GM10847 (cell line): ENCODE measurements around the gene PPP3CA.

Experiments used
- POLR2A ChIP-seq: IDR thresholded peaks from 2 replicates; pipeline ENCODE4 v1.6.1; 2011; ENCODE audit not compliant: insufficient read length; ENCODE audit errors: extremely low read depth

PPP3CA gene

DNA sequence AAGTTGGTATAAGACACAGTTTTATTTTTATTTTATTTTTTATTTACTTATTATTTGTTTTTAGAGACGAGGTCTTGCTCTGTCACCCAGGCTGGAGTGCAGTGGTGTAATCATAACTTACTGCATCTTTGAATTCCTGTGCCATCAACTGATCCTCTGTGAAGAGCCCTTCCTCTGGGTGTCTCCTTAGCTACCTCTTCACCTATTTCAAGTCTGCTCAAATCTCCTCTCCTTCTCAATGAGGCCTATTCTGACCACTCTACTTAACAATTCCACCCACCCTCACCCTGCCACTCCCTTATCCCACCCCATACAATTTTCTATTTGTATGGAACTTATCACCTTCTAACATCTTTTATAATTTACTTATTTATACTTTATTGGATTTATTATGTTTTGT, 183.4 kb downstream of the PPP3CA start:
- no peak for TF ChIP-seq POLR2A

DNA sequence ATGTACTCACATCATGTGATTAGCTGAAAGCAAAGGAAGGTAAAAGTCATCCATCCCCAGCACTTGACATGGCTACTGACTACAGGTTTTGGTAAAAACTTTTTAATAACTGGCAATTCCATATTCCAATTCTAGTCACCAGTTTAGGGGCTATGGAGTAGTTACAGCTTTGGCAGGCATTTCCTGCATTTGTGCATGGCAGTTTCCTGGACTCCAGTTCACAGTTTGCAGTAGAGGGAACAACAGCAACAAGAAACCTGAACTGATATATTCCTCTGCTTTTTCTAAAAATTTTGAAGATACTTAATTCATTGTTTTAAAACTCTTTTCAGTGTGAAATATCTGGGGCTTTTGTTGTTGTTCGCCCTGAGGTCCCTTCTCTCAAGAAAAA, 184.3 kb downstream of the PPP3CA start:
- no peak for TF ChIP-seq POLR2A

DNA sequence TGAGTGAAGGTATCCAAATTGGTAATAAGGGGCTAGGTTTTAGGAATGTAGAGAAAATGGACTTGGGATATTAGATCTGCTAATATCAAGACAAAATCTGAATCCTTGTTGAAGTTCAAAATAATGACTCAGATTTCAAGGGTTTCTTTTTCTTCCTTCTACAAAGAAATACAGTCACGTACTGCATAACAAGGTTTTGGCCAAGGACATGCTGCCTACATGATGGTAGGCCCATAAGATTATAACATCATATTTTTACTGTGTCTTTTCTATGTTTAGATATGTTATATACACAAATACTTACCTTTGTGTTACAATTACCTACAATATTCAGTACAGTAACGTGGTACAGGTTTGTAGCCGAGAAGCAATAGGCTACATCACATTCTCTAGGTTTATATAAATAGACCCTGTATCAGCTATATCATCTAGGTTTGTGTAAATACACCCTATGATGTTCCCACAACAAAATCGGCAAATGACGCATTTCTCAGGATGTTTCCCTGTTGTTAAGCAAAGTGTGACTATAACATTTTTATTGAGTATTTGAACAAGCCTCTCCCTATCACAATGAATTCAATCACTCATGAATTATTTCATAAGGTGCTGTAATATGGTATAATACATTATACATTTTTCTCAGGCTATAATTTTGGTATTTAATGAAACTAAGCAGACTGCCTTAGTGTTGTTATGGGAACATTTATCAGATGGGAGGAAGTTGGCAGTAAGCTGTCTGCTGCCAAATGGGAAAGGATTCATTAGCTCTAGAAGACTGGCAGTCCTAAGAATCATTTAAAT, 186.3 kb downstream of the PPP3CA start:
- TF ChIP-seq POLR2A, result no peak

DNA sequence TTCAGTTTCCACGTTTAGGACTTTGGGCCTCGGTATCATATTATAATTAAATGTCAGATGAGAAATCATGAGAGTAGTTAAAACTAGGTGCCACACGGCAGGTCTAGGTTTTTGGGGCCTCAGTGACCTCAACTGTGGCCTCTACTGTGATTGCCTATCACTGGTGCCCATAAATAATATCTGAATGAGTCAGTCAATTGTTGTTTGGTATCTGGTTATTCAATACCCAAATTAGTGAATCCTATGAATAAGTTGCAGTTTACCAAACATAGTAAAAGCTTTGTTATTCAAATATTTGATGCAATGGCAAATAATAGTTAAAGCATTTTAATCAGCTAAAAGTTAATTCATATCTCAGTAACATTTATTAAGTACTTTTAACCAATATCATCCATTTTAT, 188.8 kb downstream of the PPP3CA start:
- no peak for TF ChIP-seq POLR2A

DNA sequence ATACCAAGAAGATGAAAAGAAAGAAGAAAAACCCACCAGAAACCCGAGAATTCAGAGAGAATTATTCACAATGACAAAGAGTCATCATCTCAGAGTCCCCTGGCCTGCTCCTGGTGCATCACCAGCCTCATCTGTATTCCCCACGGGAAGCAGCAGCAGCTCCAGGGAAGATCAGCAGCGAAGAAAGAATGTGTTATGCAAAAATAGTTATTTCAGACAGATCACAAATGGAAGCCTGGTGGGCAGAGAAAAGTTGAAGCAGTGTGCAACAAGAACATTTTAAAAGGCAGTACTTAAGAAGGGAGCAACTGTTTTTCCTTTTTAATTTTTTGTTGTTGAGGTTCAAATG, 189.2 kb downstream of the PPP3CA start:
- no peak for TF ChIP-seq POLR2A

DNA sequence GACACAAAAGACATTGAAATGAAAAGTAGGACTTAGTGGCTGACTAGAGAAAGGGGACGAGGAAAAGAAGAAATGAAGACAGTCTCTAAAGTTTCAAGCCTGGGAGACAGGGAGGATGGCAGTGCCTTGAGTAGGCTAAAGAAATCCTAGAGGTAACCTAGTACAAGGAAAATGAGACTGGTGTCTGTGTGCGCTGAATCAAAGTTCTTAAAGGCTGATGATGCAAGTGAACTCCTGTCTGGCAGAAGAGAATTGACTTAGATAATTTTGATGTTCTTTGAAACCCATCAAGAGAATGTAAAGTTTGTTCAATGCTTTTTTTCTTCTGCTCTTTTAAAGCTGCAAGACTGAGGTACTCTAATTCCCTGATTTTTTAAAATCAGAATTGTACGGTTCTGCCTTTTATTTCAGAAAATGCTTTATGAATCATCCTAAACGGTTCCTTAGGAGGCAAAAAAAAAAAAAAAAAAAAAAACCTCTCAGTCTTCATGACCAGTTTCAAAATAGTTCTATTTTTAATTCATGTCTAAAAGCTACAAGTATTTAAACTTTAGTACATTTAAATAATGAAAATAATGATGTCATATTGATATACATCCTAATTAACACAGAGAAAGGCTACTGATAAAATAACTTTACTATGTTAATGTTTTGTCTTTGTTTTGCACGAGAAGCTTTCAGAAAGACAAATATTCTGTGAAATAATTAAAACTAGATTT, 189.8 kb downstream of the PPP3CA start:
- no peak for TF ChIP-seq POLR2A

DNA sequence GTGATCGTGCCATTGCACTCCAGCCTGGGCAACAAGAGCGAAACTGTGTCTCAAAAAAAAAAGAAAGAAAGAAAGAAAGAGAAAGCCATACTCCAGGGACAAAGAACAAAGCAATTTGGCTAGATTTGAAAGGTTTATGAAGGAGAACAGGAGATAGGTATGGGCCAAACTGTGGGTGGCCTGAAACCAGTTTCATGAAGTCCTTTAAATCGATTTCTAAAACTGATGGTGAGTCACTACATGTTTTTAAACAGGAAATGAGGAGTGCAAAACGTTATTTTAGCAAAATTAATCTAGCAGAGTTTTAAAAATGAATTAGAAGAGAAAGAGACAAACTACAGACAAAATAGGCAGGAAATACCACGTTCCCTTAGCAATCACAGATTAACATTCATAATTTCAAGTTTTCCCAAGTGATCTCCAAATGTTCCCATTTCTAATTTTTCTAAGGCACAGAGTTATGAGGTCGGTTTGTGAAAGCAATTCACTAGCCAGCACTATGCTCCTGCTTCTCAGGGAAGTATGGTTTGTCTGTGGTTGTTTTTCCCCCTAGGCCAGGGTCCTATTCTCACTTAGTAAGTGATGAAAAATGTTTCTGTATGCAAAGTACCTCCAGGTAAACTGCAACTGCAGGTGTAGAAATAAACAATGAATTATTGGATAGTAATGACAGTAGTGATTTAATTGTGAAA, 190.6 kb downstream of the PPP3CA start:
- no peak for TF ChIP-seq POLR2A

DNA sequence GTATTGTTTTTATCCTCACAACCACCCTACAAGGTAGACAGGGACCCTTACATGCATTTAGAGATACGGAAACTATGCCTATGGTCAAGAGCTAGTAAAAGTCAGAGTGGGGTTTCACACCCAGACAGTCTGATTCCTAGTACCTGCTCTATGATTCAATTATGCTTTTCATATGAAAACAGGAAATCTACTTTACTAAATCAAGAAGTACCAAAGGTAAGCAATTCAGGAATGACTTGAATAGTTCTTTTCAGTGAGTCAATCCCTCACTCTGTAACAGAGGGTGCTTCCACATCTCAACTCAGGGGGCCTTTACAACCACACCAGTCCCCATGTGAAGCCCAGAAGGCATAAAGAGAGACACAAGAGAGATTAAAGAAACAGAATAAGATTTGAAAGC, 191.4 kb downstream of the PPP3CA start:
- no peak for TF ChIP-seq POLR2A

DNA sequence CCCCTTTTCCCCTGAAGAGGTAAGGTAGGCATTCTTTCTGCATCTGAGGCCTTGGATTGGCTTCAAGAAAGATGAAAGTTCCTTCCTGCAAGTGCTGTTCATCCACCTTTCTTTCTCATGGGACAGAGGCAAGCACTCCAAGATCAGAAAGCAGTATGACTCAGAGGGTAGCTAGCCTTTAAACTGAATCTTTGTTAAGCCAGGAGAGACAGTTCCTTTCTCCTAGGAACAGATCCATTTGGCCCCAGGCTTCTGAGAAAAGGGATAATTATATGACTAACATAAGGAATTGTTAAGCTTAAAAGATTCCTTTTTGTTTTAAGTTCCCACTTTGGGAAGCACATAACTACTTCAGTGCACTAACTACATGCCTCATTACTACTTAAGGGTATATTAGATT, 192.0 kb downstream of the PPP3CA start:
- TF ChIP-seq POLR2A, result no peak

DNA sequence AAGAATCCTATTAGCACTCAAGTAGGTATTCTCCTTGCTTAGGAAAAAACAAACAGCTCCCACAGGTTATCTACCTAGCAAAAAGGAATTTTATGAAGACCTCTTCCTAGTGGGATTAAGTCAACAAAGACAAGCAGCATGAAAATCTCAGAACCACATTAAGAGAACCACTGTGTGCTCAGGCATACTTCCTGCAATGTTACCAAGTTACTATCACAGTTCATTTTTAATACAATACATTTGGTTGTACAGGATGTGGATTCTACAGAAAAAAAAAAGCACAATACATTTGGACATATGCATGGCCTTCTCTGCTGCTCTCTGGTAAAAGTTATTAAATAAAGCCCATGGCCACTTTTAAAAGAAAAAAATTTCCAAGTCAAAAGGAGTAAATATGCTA, 193.7 kb downstream of the PPP3CA start:
- TF ChIP-seq POLR2A, result no peak

DNA sequence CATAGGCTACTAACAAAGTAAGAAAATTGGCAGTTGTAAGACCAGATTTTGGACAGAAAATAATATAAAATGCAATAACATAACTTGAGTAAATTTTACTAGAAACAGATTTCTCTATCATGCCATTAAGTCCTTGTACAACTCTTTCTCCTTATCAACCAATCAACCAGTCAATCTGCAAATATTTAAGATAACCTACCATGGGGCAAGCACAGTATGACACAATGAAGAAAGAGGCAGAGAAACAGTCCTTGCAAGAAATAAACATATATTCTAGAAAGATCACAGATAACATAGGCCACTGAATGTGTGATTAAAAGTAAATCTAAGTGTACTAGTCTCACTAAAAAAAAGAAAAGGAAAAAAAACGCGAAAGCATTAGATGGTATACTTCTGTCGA, 194.8 kb downstream of the PPP3CA start:
- TF ChIP-seq POLR2A, result no peak

DNA sequence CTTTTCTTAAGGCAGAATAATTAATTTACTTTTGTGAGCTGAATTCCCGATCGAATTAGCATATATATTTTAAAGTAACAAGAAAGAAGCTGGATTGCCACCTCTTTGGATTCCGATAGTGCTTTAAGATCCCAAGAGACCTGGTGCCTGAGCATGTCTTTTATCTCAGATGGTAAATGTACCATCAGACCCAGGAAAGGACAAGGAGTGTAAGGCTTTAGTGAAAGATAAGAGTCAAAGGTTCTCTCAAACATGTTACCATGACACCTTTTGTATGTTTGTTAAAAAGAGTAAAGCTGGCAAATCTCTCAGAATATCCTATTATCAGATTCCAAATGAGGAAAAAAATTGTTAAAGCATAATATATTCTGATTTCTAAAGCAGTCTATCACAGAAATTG, 198.8 kb downstream of the PPP3CA start:
- no peak for TF ChIP-seq POLR2A

DNA sequence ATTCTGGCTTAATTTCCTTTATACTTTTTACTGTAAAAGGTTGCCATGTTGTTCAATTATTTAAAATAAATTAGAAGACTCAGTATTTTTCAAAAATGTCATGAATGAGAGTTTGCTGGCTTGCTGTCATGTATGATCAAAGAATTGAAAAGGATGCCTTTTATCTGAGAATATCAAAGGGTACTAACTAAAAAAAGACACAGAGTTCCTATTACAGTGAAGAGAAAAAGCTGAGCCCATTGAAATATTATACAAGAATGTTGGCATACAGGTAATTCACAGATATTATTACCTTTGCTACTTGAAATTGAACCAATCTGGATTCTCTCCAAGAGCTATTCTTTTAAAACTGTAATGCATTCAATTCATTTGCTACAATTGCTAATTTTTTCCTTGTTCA, 200.0 kb downstream of the PPP3CA start:
- TF ChIP-seq POLR2A, result no peak

DNA sequence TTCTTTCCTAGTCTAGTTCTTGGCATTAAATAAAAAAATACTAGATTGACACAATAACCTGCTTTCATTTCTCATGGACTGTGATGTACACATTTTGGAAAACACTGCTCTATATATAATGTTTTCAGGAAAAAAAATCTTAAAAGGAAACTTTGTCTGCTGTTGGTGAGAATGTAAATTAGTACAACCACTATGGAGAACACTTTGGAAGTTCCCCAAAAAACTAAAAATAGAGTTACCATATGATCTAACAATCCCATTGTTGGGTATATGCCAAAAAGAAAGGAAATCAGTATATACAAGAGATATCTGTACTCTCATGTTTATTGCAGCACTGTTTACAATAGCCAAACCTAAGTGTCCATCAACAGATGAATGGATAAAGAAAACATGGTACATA, 202.3 kb downstream of the PPP3CA start:
- TF ChIP-seq POLR2A, result no peak

DNA sequence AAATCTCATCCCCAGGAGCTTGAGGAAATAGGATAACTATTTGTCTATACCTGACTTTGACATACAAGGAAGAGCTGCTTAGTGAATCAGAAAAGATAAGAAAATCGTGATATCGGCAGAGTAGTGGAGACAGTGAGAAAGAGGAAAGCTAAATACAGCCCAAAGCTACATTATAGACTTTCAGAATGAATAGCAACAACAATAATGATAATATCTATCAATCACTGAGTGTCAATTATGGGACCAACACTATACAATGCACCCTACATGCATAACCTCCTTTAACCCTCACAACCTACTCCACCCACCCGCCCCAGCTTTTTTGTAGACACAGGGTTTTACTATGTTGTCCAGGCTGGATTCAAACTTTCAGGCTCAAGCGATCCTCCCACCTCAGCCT, 205.1 kb downstream of the PPP3CA start:
- TF ChIP-seq POLR2A, result no peak

DNA sequence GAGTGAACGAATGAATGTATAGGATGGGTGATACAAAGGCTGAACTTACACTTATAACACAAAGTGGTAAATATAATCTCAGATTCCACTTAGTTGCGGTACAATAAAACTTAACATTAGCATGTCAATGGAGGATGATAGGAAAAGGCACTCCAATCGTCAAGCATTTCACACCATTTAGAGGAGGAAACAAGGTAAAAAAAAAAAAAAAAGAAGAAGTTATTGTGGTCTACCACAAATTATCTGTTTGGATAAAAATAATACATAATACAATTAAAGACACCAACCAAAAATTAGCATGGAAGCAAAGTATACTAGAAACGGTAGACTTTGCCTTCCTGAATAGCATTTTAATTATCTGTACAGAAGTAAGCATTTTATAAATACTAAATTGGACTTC, 205.5 kb downstream of the PPP3CA start:
- no peak for TF ChIP-seq POLR2A

DNA sequence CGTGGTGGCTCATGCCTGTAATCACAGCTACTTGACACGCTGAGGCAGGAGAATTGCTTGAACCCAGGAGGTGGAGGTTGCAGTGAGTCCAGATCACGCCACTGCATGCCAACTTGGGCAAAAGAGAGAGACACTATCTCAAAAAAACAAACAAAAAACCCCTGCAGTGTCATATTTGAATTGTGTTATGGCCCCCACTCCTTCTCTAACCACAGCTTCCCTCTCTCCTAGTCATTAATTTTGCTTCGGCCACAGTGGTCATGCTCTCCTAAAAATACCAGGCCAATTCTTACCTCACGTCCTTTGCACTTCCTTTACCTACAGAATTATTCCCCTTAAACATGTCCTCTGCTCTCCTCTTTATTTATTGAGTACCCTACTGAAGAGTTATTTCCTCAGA, 206.1 kb downstream of the PPP3CA start:
- TF ChIP-seq POLR2A, result no peak

DNA sequence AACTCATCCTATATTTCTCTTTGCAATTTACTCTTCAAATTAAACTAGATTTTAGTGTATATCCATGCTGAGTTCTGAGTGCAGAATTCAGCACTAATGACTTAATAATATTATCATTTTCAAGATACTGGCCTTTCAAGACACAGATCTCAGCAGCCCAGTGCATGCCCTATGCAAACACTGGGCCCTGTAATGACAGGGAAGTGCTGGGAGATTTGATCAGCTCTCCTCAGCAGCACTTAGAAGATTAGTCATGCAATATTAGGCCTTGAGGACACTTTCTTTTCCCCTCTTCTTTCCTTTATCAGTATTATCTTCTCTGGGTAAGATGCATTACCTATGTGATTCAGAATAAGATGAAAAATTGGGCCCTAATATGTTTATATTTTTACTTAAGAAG, 207.1 kb downstream of the PPP3CA start:
- TF ChIP-seq POLR2A, result no peak
